Tongue (tissue), 3 donors: Measurements from ENCODE around the gene OSR1. TPM values are rescaled to one million over a fixed set of nuclear protein-coding genes. Genes with fewer than 3 reads are reported as not detected.
"Not testable (repeated sequence)": the region's sequence is repeated elsewhere in the genome, so short reads cannot be mapped to it uniquely, and the experiment has no call there.

Source experiments
- DNase-seq: peaks from one replicate; pipeline ENCODE4 v3.0.0-alpha.2; 2015
- small RNA-seq: library from RNA; depleted of rRNA; stranded (forward); fragments of <200 nt; gene quantifications from one replicate; pipeline ENCODE3, GENCODE V24; 2014; ENCODE audit warnings: low replicate concordance
- total RNA-seq: library from RNA; depleted of rRNA; stranded (reverse); fragments of >200 nt; gene quantifications from one replicate; pipeline ENCODE4 v1.2.3, GENCODE V29; 2014

The OSR1 gene
- total RNA-seq, 1 donor from 2014 or later, result 20.1 TPM

- no peak for DNase-seq
These were observed 27.0 kb downstream of the OSR1 start for GRCh38 chr2:19331450-19331849.

DNA sequence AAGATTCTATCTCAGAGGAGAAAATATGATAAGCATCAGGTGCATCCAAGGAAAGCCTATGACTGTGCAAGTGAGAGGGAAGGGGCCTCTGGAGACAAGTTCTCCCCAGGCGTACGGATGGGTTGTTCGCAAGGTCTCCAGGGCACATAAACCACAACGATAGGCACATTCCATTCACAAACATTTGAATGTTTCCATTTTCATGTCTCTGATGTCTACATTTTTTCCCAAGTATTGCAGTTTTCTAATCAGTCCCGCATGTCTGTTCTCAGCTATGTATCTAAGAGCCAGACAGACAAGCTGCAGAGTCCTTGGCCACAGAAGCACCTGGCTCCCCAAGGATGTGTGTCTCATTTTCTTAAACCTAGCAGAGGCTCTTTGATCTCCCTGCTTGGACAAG, 28.0 kb downstream of the OSR1 start:
- DNase-seq, result peak; percentile 7

GRCh38 chr2:19329445-19329844, 29.0 kb downstream of the OSR1 start:
- peak; percentile 16 for DNase-seq

DNA sequence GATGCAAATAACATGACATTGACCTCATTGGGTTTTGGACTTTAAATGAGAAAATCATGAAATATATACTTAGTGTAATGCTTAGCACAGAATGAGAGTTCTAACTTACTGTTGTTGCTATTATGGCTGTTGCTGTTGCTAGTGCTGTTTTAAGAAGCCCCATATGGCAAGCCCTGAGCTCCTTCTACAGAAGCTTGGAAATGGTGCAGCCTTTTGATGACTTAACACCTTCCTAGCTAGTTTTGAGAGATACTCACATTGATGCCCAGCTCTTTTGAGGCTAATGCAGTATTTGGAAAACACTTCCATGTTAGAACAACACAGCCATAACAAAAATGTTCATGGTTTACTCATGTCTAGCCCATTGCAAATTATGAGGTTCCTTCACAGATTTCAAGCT, 30.9 kb downstream of the OSR1 start:
- DNase-seq, result no peak

DNA sequence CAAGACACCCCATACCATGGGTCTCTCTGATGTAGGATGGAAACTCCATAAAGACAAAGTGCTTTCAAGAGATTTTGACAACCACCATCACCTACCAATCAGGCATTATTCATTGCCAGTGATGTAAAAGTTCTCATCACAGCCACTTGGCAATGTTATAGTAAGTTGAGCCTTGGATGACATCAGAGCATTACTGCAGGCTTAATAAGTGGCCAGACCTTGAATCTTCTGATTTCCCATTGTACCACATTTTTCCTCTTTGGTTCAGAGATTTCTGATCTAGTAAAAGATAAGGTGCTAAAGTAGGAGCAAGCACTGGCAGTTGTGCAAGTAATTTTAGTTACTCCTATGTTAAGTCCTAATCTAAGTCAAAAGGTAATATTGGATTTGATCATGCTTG, 36.5 kb downstream of the OSR1 start:
- no peak for DNase-seq

DNA sequence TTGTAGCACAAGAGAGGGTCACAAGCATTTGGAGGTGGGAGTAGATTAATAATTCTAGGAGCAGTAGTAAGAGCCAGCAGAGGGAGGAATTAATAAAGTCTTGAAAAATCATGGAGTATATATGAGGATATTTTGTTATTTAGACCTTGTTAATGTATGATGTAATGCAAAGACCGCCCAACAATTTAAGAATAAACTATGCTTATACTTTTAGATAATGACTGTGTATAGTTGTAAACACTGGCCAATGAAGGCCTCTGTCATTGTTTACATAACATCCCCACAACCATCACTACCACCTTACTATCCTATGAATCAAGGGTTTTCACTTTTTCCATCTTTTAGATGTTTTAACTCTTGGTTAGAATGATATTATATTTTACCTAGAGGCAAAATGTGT, 37.6 kb downstream of the OSR1 start:
- no peak for DNase-seq

DNA sequence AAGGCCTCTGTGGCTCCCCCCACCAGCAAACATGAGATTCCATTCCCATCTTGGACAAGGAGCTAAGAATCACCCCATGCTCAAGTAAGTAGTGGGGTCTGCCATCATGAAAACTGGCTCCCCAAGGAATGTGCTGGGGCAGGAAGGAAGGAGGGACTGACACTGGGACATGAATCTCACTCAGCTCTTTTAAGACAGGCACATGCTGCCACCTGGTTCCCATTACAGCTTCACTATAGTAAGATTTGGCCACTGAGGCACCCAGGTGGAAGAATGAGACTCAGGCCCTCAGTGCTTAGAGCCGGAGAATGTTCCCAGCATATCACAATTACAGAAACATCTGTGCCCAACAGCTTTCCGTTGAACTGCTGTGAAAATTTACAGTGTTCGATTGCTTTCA, 38.7 kb downstream of the OSR1 start:
- peak; percentile 7 for DNase-seq

GRCh38 chr2:19319064-19319463, 39.4 kb downstream of the OSR1 start:
- no peak for DNase-seq

GRCh38 chr2:19313553-19313952, 44.9 kb downstream of the OSR1 start:
- no peak for DNase-seq

- DNase-seq, result no peak
These were observed 45.5 kb downstream of the OSR1 start for GRCh38 chr2:19312949-19313348.

DNA sequence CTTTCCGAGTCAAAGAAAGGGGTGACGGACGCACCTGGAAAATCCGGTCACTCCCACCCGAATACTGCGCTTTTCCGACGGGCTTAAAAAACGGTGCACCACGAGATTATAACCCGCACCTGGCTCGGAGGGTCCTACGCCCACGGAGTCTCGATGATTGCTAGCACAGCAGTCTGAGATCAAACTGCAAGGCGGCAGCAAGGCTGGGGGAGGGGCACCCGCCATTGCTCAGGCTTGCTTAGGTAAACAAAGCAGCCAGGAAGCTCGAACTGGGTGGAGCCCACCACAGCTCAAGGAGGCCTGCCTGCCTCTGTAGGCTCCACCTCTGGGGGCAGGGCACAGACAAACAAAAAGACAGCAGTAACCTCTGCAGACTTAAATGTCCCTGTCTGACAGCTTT, 52.4 kb downstream of the OSR1 start:
- DNase-seq, result not testable (repeated sequence)

GRCh38 chr2:19305400-19306055, 52.9 kb downstream of the OSR1 start:
- DNase-seq, result not testable (repeated sequence)

- DNase-seq, result no peak
These were observed 56.7 kb downstream of the OSR1 start for GRCh38 chr2:19301706-19302105.

Small RNA genes within 50 kb of the gene (small RNA-seq; reads per million reads assigned to genes)
- 0.11 reads per million for gene MIR4757
